HG02973 (cell line): ENCODE results near the gene GTF2B.
A peak's percentile ranks its signal among the peaks of the same experiment; 100 is the strongest.
"Not testable (repeated sequence)": the region's sequence is repeated elsewhere in the genome, so short reads cannot be mapped to it uniquely, and the experiment has no call there.

ENCODE experiments used
- ATAC-seq: cut with Tn5 transposase; IDR thresholded peaks from one replicate; pipeline ENCODE4 v1.9.1; 2021; ENCODE audit warnings: moderate library complexity; ENCODE audit not compliant: unreplicated experiment

The GTF2B gene, protein sequence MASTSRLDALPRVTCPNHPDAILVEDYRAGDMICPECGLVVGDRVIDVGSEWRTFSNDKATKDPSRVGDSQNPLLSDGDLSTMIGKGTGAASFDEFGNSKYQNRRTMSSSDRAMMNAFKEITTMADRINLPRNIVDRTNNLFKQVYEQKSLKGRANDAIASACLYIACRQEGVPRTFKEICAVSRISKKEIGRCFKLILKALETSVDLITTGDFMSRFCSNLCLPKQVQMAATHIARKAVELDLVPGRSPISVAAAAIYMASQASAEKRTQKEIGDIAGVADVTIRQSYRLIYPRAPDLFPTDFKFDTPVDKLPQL

DNA sequence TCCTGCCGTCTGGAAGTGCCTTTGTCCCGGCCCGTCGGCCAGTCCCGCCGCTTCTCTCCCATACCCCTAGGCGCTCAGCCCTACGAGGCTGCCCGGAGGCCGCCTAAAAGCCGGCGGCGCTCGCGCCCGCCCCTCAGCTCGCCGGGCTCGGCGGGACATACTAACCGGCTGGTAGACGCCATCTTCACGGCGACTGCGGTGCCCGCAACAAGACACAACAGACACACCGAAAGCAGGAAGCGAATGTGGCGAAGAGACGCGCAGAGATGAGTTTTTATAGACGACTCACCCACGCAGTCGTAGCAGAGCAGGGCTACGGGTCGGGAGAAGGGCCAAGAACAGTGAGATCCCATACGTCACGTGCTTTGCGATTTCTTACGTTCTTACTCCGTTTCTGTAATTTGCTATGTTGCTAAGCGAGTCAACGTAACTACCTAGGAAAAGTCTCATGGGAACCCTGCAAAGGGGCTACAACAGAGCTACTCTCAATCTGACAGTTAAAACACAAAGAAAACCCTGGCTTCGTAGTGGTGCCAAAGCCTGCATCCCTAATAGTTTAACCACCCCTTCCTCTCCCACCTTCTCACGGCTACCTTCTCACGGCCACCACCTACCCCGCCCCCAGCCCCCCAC is at the start of gene GTF2B:
GTF2B (minus strand) TSS at position 250 of the 633 bp plus-strand sequence; CDS start at position 182, 68 bp downstream.
- peak; percentile 89 for ATAC-seq

DNA sequence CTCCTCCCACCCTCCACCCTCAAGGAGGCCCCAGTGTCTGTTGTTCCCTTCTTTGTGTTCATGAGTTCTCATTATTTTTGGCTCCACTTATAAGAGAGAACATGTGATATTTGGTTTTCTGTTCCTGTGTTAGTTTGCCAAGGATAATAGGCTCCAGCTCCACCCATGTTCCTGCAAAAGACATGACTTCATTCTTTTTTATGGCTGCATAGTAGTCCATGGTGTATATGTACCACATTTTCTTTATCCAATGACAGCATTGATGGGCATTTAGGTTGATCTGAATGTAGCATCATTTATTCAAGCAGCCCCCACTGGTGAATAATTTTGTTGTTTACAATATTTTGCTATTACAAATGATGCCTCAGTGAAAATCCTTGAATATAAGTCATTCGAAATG is 47.2 kb upstream of the GTF2B start:
- ATAC-seq, result not testable (repeated sequence)

DNA sequence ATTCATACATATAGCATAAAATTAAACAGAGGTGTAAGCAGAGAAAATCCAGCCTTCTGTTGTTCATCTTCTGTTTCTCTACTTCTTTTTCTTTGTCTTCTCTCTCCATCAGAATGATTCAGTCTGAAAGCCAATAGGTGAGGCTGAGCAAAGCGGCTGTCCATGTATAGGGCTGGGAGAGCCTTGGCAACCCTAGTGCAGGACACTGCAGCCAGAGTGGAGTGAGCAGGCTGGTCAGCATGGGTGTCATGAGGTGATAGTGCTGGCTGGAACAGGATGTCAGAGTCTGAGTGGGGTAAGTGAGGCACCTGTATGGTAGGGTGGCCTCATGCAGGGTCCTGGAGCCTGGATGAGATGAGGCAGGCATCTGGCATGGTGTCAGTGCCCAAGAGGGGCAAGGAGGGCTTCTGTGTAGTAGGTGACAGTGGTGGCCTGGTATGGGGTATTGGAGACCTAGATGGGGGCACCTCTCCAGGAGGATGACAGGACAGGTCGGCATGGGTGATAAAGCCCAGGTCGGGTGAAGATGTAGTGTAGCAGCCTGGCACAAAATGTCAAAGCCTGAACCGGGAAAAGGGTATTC is 45.5 kb upstream of the GTF2B start:
- no peak for ATAC-seq

DNA sequence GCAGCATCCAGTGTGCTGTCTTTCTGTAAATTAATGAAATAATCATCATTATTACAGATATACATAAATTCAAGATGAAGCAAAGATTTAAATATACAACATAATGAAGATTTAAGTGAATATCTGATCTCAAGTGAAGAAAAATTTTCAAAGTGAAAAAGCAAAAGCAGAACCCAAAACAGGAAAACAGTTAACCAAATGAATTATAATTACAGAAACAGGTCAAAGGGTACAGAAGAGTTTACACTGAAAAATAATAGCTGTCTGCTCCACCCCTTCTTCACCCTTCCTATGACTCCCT is 44.8 kb upstream of the GTF2B start:
- ATAC-seq, result no peak

DNA sequence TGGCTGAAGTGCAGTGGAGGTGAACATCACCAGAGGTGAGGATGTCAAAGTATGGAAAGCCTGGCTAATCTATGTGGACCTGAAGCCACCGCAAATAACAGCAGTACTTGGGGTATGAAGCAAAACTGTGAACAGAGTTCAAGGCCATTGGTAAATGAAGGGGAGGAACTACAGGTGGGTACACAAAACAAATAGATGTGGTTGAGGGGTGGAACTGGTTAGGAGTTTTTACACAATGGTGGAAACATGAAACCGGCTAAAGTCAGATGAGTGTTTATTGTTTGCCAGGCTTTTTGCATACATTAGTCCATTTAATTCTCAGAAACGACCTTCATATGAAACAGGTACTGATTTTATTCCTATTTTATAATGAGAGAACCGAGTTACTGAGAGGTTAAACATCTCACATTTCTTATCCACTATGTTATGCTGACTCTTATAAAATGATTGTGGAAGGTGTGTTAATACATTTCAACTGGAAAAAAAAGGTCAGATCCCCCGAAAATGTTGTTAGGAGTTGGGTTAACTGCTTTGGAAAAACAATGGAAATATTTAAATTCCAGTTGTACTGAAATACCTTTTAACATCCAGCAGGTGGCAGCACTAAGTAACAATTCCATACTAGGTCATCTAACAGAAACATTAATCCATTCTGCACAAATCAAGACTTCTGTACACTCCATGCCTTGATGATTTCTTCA is 44.3 kb upstream of the GTF2B start:
- no peak for ATAC-seq

DNA sequence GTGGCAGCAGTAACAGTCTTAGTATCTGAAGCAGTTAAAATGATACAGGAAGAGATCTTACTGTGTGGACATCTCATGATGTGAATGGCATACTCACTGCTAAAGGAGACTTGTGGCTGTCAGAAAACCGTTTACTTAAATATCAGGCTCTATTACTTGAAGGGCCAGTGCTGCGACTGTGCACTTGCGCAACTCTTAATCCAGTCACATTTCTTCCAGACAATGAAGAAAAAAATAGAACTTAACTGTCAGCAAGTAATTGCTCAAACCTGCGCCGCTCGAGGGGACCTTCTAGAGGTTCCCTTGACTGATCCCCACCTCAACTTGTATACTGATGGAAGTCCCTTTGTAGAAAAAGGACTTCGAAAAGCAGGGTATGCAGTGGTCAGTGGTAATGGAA is 38.8 kb upstream of the GTF2B start:
- ATAC-seq, result not testable (repeated sequence)

DNA sequence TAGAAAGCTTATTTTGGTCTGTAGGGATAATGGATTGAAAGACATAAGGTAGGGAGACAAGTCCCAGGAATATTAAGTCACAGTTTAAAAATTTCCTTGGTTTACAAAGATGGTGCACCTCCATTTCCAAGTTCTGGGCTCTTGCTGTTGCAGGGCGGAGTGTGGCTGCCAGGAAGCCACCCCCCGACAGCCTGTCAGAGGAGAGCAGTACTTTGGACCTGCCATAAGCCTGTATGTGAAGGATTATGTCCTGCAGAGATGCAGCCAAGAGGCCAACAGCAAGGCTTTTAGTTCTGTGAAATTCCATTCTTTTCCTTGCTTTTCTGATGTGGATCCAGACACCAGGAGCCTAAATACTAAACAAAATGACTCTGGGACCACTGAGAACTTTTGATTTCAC is 31.9 kb upstream of the GTF2B start:
- ATAC-seq, result no peak

DNA sequence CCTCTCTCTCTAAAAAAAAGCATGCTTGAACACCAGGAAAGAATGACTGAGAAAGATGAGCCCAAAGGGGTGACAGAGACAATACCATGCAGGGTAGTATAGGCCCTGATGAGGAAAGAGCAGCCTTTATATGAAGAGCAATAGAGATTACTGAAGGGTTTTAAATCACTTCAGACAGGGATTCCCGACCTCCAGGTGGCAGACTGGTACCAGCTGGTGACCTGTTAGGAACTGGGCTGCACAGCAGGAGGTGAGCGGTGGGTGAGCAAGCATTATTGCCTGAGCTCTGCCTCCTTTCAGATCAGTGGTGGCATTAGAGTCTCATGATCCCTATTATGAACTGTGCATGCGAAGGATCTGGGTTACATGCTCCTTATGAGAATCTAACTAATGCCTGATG is 30.8 kb upstream of the GTF2B start:
- ATAC-seq, result no peak

DNA sequence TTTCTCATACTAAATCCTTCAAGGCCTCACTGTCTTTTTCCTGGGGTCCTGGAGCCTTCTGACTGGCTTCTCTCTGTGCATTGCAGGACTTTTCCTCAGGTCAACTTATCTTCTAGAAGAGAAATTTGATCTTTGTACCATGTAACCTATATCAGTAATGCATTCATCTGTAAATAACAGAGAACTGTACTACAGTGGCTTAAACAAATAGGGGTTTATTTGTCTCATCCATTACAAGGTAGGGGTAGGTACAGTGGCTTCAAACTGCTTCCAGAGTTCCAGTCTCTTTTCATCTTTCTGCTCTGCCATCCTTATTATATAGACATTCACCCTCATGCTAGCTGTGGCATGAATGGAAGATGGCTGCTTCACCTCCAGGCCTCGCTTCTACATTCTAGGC is 29.5 kb upstream of the GTF2B start:
- no peak for ATAC-seq

DNA sequence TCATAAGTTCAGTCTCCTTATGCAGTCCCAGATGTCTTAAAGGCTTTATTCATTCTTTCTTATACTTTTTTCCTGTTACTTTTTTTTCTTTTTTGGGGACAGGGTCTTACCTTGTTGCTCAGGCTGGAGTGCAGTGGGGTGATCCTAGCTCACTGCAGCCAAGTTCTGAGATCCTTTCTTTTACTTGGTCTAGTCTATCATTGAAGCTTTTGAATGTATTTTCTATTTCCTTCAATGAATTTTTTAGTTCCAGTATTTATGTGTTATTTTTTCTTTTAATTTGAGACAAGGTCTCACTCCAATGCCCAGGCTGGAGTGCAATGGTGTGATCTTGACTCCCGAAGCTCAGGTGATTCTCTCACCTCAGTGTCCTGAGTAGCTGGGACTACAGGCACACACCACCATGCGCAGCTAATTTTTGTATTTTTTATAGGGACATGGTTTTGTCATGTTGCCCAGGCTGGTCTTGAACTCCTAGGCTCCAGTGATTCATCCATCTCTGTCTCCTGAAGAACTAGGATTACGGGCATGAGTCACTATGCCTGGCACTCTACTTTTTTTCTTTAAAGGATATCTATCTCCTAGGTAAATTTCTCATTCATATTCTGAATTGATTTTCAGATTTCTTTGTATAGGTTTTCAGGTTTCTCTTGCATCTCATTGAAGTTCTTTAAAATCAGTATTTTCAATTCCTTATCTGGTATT is 26.1 kb upstream of the GTF2B start:
- ATAC-seq, result no peak

DNA sequence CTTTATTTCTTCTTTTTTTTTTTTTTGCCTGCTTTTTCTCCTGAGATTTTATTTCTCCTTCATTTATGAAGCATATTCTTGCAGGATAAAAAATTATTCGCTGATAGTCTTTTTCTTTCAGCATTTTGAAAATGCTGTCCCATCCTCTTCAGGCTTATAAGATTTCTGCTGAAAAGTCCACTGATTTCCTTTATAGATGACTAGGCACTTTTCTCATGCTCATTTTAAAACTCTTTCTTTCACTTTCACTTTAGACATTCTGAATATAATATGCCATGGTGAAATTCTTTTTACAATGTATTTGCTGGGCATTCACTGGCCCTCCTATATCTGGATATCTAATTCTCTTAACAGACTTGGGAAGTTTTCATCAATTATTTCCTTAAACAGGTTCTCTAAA is 25.5 kb upstream of the GTF2B start:
- ATAC-seq, result no peak

DNA sequence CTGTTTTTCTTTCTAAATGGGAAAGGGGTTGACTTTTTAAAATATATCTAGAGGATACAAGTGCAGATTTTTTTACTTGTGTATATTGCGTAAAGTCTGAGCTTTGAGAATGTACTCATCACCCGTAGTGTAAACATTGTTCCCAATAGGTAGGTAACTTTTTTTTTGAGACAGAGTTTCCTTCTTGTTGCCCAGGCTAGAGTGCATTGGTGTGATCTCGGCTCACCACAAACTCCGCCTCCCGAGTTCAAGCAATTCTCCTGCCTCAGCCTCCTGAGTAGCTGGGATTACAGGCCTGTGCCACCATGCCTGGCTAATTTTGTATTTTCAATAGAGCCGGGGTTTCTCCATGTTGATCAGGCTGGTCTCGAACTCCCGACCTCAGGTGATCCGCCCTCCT is 20.4 kb upstream of the GTF2B start:
- not testable (repeated sequence) for ATAC-seq

DNA sequence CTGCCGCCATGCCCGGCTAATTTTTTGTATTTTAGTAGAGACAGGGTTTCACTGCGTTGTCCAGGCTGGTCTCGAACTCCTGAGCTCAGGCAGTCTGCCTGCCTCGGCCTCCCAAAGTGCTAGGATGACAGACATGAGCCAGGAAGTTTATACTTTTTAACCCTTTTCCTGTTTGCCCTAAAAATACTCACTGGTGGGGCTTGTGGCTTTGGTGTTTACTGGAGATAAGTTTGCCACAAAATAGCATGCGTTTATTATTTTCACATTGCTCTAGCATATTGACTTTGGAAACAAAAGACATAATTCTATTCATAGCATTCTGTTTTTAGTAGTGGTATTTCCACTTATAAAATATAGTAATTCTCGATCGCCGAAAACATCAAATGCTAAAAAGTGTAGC is 19.8 kb upstream of the GTF2B start:
- no peak for ATAC-seq

DNA sequence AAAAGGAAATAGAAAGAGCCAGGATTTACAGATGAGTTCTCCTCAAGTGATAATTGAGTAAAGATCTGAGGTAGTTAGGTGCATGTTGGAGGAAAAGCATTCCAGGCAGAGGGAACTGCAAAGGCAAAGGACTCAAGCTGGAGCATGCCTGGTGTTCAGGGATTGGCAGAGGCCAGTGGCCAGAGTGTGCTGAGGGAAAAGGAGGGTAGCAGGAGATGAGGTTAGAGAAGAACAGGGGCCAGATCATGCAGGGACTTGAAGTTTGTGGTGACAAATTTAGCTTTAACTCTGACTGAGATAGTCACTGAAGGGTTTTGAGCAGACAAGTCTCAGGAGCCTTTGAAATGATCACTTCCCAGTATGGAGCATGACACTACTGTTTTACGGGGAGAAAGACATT is 19.0 kb upstream of the GTF2B start:
- ATAC-seq, result no peak

DNA sequence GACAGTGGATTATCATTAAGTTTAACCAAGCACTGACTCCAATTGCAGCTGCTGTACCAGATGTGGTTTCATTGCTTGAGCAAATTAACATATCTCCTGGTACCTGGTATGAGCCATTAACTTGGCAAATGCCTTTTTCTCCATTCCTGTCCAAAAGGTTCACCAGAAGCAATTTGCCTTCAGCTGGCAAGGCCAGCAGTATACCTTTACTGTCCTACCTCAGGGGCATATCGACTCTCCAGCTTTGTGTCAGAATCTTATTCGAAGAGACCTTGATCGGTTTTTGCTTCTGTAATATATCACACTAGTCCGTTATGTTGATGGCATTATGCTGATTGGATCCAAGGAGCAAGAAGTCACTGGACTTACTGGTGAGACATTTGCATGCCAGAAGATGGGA is 9.5 kb upstream of the GTF2B start:
- ATAC-seq, result no peak

DNA sequence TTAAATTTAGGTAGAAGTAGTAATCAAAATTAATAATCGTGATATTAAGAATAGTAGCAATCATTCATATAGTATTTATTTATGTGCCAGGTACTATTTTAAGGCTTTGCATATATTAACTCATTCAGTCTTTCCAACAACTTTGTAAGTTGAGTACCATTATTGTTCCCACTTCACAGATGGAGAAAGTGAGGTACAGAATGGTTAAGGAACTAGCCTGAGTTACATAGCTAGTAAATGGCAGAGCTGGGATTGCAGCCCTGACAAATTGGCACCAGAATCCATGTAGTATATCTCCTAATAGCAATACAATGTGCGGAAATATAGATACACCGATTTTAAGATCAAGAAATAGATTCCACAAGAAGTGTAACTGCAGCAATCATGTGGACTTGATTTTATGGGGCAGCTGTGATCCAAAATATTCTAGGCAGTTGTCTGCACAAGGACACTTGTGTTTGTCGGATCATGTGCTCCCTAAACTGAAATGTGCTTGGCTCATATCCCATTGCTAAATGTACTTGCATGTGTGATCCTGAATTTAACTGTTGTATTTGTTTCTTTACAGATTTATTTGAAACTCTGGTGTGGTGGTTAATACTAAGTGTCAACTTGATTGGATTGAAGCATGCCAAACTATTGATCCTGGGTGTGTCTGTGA is 5.8 kb upstream of the GTF2B start:
- ATAC-seq, result no peak

DNA sequence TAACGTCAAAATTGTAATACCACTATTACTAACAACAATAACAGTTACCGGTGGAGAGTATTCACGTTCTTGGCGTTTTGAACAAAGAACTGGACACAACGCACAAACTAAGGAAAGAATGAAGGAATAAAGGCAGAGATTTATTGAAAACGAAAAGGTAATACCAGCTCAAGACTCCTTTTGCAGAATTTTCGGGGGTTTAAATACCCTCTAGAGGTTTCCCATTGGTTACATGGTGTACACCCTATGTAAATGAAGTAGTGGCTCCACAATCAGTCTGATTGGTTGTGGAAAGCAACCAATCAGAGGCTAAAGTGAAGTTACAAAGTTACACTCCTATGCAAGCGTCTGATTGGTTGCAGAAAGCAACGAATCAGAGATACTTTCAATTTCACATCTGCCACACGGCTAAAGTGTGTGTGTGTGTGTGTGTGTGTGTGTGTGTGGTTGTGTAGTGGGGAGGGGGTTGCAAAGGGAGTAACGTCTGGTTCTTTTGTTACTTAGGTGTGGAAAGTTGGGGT is 1.1 kb upstream of the GTF2B start:
- ATAC-seq, result no peak

DNA sequence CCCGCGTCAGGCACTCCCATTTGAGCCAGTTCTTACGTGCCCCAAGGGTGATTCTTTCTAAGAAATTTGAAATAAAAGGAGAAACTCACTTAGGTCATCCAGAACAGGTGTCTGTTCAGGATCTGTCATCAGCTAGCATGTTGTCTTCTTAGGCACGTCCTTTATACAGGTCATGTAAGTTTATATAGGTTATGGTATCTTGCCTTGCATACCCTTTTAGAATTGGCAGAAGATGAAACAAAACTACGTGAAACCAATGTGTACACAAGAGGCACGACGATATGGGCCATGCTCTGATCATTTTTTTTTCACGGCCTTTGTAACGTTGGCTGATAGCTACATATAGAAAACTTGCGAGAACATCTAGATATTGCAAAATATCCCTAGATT is 579 bp upstream of the GTF2B start:
- no peak for ATAC-seq

DNA sequence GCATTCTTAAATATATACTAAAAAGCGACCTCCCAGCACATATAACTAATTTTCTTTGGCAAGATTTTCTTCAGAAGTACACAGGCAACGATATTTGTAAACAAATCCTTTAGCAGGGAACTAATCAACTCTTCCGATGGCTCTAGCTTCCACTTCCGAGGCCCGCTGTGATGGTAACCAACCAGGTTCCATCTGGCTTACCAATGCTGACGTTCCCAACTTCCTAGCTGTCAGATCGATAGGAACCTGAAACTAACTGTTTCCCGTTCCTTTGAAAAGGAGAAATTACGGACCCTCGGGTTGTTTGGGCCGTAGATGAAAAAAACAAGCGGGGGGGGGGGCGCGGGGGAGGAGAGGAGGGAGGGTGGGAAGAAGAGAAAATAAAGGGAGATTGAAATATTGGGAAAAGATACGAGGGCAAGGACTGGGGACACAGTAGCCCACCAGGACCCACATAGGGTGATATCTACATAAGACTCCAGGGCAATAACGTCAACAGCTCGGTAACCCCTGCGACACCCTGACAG is 513 bp downstream of the GTF2B start:
- no peak for ATAC-seq

DNA sequence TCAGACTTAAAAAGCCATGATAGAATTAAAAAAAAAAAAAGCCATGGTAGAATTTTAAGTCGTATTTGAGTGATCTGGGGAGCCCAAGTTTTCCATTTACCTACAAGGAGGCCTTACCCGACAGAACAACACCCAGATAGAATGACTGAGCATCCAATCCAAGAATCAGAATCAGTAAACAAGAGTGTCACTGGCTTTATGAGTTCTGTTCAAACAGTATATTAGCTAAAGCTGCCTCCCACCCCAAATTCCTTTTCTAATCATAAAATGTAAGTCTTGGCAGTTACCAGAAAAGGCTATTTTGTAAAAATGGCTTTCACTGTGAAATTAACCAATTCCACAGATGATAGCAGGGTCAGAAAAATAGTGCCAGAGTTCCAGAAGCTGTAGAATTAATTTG is 1.2 kb downstream of the GTF2B start:
- ATAC-seq, result no peak
